B cell (primary cell): ENCODE measurements around the gene PACSIN3. TPM values are rescaled to one million over a fixed set of nuclear protein-coding genes. Genes with fewer than 3 reads are reported as not detected.

Experiments
- ATAC-seq: fragments of 200-7000 bp; cut with Tn5 transposase; one replicate; pipeline ENCODE4 v1.10.0; 2021; ENCODE audit warnings: low read depth, mild to moderate bottlenecking, moderate number of reproducible peaks, moderate library complexity
- CTCF ChIA-PET: fragments of 350-600 bp; sonication (Branson Sonifier 250); formaldehyde crosslinking; loops from one replicate; lab custom pipeline; 2021; ENCODE audit warnings: antibody characterized with exemption, inconsistent platforms; lab: Charles Lee
- POLR2A ChIA-PET: fragments of 350-600 bp; sonication (Branson Sonifier 250); formaldehyde crosslinking; loops from one replicate; lab custom pipeline; 2021; ENCODE audit warnings: antibody characterized with exemption; lab: Charles Lee
- DNase-seq: peaks from one replicate; pipeline ENCODE4 v3.0.0; 2013
- H2AFZ ChIP-seq: 2 replicates; pipeline ENCODE4 v1.6.1; 2012; ENCODE audit warnings: mild to moderate bottlenecking, low read depth, low read length; ENCODE audit not compliant: insufficient read depth, poor library complexity, severe bottlenecking
- H3K27ac ChIP-seq, 2 donors: 1 replicate in 1 of 2; 2 replicates in 1 of 2; pipeline ENCODE4 v1.5.1; 2012 to 2013; ENCODE audit warnings: low read length in 2 of 2, mild to moderate bottlenecking in 2 of 2, moderate library complexity in 1 of 2
- H3K27me3 ChIP-seq, 4 experiments: fragments of 200-600 bp in 1 of 4; sonication (generic) in 1 of 4; replicated peaks in 1 of 4; 1 replicate in 2 of 4; 2 replicates in 2 of 4; pipeline versions ENCODE4 v1.6.1 to v1.7.0; 2013 to 2016; ENCODE audit warnings: low read length in 3 of 4, mild to moderate bottlenecking in 2 of 4, mixed read lengths in 1 of 4, moderate library complexity in 1 of 4; ENCODE audit not compliant: insufficient read depth in 4 of 4, control insufficient read depth in 3 of 4; ENCODE audit errors: control extremely low read depth in 1 of 4
- H3K36me3 ChIP-seq, 2 experiments: replicated peaks in 1 of 2; 1 replicate in 1 of 2; 2 replicates in 1 of 2; pipeline versions ENCODE4 v1.6.1 to v1.7.1; 2013; ENCODE audit warnings: low read length in 1 of 2; ENCODE audit not compliant: insufficient read depth in 2 of 2, control insufficient read depth in 1 of 2; ENCODE audit errors: control extremely low read depth in 1 of 2, extremely low read depth in 1 of 2
- H3K4me1 ChIP-seq, 2 donors: fragments of 200-600 bp in 1 of 2; sonication (generic) in 1 of 2; 1 replicate in 1 of 2; 2 replicates in 1 of 2; pipeline versions ENCODE4 v1.5.1 to v1.6.1; 2013 to 2017; ENCODE audit warnings: low read length in 2 of 2; ENCODE audit not compliant: control insufficient read depth in 2 of 2, insufficient read depth in 2 of 2
- H3K4me2 ChIP-seq: replicated peaks from 2 replicates; pipeline ENCODE3; 2012; ENCODE audit warnings: mild to moderate bottlenecking, low read depth, low read length; ENCODE audit not compliant: poor library complexity, severe bottlenecking
- H3K4me3 ChIP-seq, 5 experiments: fragments of 200-600 bp in 1 of 5; sonication (generic) in 1 of 5; 1 replicate in 3 of 5; 2 replicates in 2 of 5; pipeline versions ENCODE4 v1.5.1 to v1.7.0; 2011 to 2016; ENCODE audit warnings: low read length in 4 of 5, mild to moderate bottlenecking in 4 of 5, low read depth in 2 of 5, control low read depth in 1 of 5, moderate library complexity in 1 of 5; ENCODE audit not compliant: insufficient read depth in 1 of 5; ENCODE audit errors: control extremely low read depth in 1 of 5, extremely low read depth in 1 of 5
- H3K79me2 ChIP-seq: fragments of 200-600 bp; sonication (generic); one replicate; pipeline ENCODE4 v1.6.0; 2016; ENCODE audit warnings: low read length; ENCODE audit not compliant: control insufficient read depth, insufficient read depth
- H3K9ac ChIP-seq: fragments of 200-600 bp; sonication (generic); 2 replicates; pipeline ENCODE4 v1.6.1; 2017; ENCODE audit warnings: mild to moderate bottlenecking, low read length, moderate library complexity
- H3K9me3 ChIP-seq, 3 donors: one replicate each; pipeline versions ENCODE4 v1.6.1 to v1.7.1; 2013; ENCODE audit warnings: low read length in 2 of 3; ENCODE audit not compliant: control insufficient read depth in 2 of 3, insufficient read depth in 1 of 3; ENCODE audit errors: control extremely low read depth in 1 of 3
- H4K20me1 ChIP-seq: 2 replicates; pipeline ENCODE4 v1.6.0; 2012; ENCODE audit warnings: mild to moderate bottlenecking, low read length; ENCODE audit not compliant: insufficient read depth, control insufficient read depth, poor library complexity, severe bottlenecking
- H3K27ac Mint-ChIP-seq: one replicate; pipeline ENCODE4 v1.8.0; 2021; ENCODE audit warnings: mixed read lengths
- H3K27me3 Mint-ChIP-seq: one replicate; pipeline ENCODE4 v1.8.0; 2021; ENCODE audit warnings: mixed read lengths
- H3K4me1 Mint-ChIP-seq: one replicate; pipeline ENCODE4 v1.8.0; 2021; ENCODE audit warnings: mixed read lengths
- H3K4me3 Mint-ChIP-seq: one replicate; pipeline ENCODE4 v1.8.0; 2021; ENCODE audit warnings: mixed read lengths
- H3K9me3 Mint-ChIP-seq: one replicate; pipeline ENCODE4 v1.8.0; 2022; ENCODE audit warnings: mixed read lengths; ENCODE audit not compliant: insufficient read depth
- EZH2 ChIP-seq: IDR thresholded peaks from 2 replicates; pipeline ENCODE4 v1.6.1; 2012; ENCODE audit warnings: borderline replicate concordance, low read depth, mild to moderate bottlenecking, moderate library complexity, low read length; ENCODE audit not compliant: insufficient read depth, poor library complexity, severe bottlenecking
- WGBS: methylation state at CpG from one replicate; pipeline ENCODE4 v1.1.5; 2013; ENCODE audit warnings: missing lambda C conversion rate; ENCODE audit not compliant: insufficient coverage; 5-methylcytosine and 5-hydroxymethylcytosine counted together
- intact Hi-C: fragments of 100-400 bp; cut with micrococcal nuclease; formaldehyde crosslinking; loops from one replicate; pipeline ENCODE4 v1.10.0; 2022
- polyA plus RNA-seq: library from polyadenylated mRNA; depleted of rRNA; stranded (reverse); fragments of >200 nt; gene quantifications from 2 replicates; pipeline ENCODE4 v1.2.3, GENCODE V29; 2012
- total RNA-seq, 2 donors: library from RNA; stranded (reverse); fragments of 120-200 nt in 1 of 2; gene quantifications; 1 replicate in 1 of 2; 2 replicates in 1 of 2; pipeline versions ENCODE4 v1.2.3 to v1.2.4, GENCODE V29; 2013 to 2022
- TF ChIP-seq, protein P1 (sequence below): fragments of 200-600 bp; IDR thresholded peaks from one replicate; pipeline ENCODE4 v1.8.0; 2022; ENCODE audit warnings: antibody characterized with exemption, mild to moderate bottlenecking

PACSIN3 gene
- total and polyA plus RNA-seq, 2 donors (not counting 1 experiment from before 2014, with no cell fraction given): 2.1 TPM; not detected in 1

DNA sequence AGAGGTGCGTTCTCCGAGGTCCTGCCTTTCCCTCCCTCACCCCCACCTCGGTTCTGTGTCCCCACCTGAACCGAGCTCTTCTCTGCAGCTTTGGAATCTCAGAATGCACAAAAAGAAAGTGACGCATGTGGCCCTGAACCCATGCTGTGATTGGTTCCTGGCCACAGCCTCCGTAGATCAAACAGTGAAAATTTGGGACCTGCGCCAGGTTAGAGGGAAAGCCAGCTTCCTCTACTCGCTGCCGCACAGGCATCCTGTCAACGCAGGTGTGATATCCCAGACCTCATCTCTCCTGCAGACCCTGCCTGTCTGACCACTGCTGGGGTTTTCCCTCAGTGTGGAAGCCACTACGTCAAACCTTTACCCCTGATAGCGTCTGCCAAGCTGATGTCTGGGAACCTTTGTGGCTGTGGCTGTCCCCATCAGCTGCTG lies 48.5 kb upstream of the PACSIN3 start:
- CTCF ChIA-PET: interaction anchor here (1.2 to 3.2 kb wide), 2 partner anchors 25 to 177 kb away, joined by 3 to 13 read pairs; no protein-coding TSS in a partner anchor
- no peaks in the 10 kb centered on the region for H3K4me1 Mint-ChIP-seq
- Histone ChIP-seq H3K9ac (no peak overlapping the region), H3K4me1 (no peaks in the 10 kb centered on the region), H3K27ac (no peak overlapping the region), H3K36me3 (peaks cover 3 to 33% of the 10 kb centered on the region in 2 experiments), H3K4me2 (no peak overlapping the region), H3K79me2 (no peaks in the 10 kb centered on the region), H4K20me1 (no peaks in the 10 kb centered on the region), H3K9me3 (no peaks in the 10 kb centered on the region), H3K4me3 (no peak overlapping the region), H3K27me3 (no peaks in the 10 kb centered on the region), H2AFZ (no peak overlapping the region)
- no peak overlapping the region for H3K4me3 Mint-ChIP-seq
- POLR2A ChIA-PET: interaction anchor here (2.1 kb wide), 1 partner anchor 20 kb away, joined by 6 read pairs; the partner anchor contains the start of gene DDB2
- no peaks in the 10 kb centered on the region for H3K27me3 Mint-ChIP-seq
- 64% methylated on average over 12 of the region's 12 CpGs for WGBS
- TF ChIP-seq EZH2: no peak
- TF ChIP-seq, protein P1, sequence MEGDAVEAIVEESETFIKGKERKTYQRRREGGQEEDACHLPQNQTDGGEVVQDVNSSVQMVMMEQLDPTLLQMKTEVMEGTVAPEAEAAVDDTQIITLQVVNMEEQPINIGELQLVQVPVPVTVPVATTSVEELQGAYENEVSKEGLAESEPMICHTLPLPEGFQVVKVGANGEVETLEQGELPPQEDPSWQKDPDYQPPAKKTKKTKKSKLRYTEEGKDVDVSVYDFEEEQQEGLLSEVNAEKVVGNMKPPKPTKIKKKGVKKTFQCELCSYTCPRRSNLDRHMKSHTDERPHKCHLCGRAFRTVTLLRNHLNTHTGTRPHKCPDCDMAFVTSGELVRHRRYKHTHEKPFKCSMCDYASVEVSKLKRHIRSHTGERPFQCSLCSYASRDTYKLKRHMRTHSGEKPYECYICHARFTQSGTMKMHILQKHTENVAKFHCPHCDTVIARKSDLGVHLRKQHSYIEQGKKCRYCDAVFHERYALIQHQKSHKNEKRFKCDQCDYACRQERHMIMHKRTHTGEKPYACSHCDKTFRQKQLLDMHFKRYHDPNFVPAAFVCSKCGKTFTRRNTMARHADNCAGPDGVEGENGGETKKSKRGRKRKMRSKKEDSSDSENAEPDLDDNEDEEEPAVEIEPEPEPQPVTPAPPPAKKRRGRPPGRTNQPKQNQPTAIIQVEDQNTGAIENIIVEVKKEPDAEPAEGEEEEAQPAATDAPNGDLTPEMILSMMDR: no peak
- intact Hi-C loops: no loop called here
- DNase-seq: no peak
- H3K27ac Mint-ChIP-seq: no peak overlapping the region
- no peak for ATAC-seq
- H3K9me3 Mint-ChIP-seq: no peaks in the 10 kb centered on the region

- DNase-seq: no peak
These were observed 47.9 kb upstream of the PACSIN3 start for GRCh38 chr11:47233989-47234668.

More at GRCh38 chr11:47233989-47234668, 47.9 kb upstream of the PACSIN3 start:
- H2AFZ ChIP-seq: no peak overlapping the region
- WGBS: 80% methylated on average over 7 of the region's 11 CpGs
- intact Hi-C loops: no loop called here
- no peak overlapping the region for H3K9ac ChIP-seq
- Mint-ChIP-seq H3K27me3 (no peaks in the 10 kb centered on the region), H3K4me1 (no peaks in the 10 kb centered on the region), H3K27ac (no peak overlapping the region), H3K9me3 (no peaks in the 10 kb centered on the region), H3K4me3 (no peak overlapping the region)
- H3K27ac ChIP-seq: no peak overlapping the region
- no peak overlapping the region for H3K4me2 ChIP-seq
- peaks cover 2 to 27% of the 10 kb centered on the region in 2 experiments for H3K36me3 ChIP-seq
- ChIA-PET CTCF (interaction anchor here (1.2 to 3.2 kb wide), 2 partner anchors 25 to 177 kb away, joined by 3 to 13 read pairs; no protein-coding TSS in a partner anchor), POLR2A (interaction anchor here (2.1 kb wide), 1 partner anchor 19 kb away, joined by 6 read pairs; the partner anchor contains the start of gene DDB2)
- H3K27me3 ChIP-seq: no peaks in the 10 kb centered on the region
- H3K9me3 ChIP-seq: no peaks in the 10 kb centered on the region
- no peaks in the 10 kb centered on the region for H3K79me2 ChIP-seq
- ATAC-seq: no peak
- TF ChIP-seq EZH2: no peak
- TF ChIP-seq, protein P1: no peak
- no peak overlapping the region for H3K4me3 ChIP-seq
- no peaks in the 10 kb centered on the region for H4K20me1 ChIP-seq
- H3K4me1 ChIP-seq: no peaks in the 10 kb centered on the region
